GM12878 (cell line): ENCODE measurements around the gene AATF. TPM values are rescaled to one million over a fixed set of nuclear protein-coding genes. Genes with fewer than 3 reads are reported as not detected.

ENCODE experiments used
- ATAC-seq: fragments of 200-7000 bp; cut with Tn5 transposase; 3 replicates; pipeline ENCODE4 v1.9.1; 2020; ENCODE audit warnings: mild to moderate bottlenecking, moderate library complexity
- BruUV-seq: library from RNA; stranded (reverse); fragments of 400-500 nt; replicated peaks from 2 replicates; lab custom pipeline; 2021; lab: Mats Ljungman, UMichigan
- CTCF ChIA-PET: fragments of 300-600 bp; sonication (Branson Sonifier 250); formaldehyde crosslinking; extraction: SDS; loops from one replicate; lab custom pipeline; 2021; ENCODE audit warnings: inconsistent platforms; lab: Yijun Ruan, JAX
- POLR2A ChIA-PET: fragments of 350-600 bp; formaldehyde crosslinking; extraction: SDS; loops from one replicate; lab custom pipeline; 2021; ENCODE audit warnings: inconsistent platforms; lab: Charles Lee
- RAD21 ChIA-PET: fragments of 300-600 bp; sonication (Branson Sonifier 250); formaldehyde crosslinking; loops from one replicate; lab custom pipeline; 2023; ENCODE audit warnings: antibody characterized with exemption; ENCODE audit not compliant: unreplicated experiment; lab: Charles Lee
- SMC1A ChIA-PET: fragments of 300-600 bp; sonication (Branson Sonifier 250); formaldehyde crosslinking; loops from one replicate; lab custom pipeline; 2023; ENCODE audit not compliant: unreplicated experiment, uncharacterized antibody; lab: Charles Lee
- DNase-seq: peaks from one replicate; pipeline ENCODE4 v3.0.0-alpha.2; 2011; ENCODE audit warnings: low read depth, low spot score
- FAIRE-seq: peaks from 3 replicates; lab custom pipeline; 2011; peaks lifted over from hg19 to GRCh38; lab: Jason Lieb, UNC
- H2AFZ ChIP-seq: 2 replicates; pipeline ENCODE4 v1.6.0; 2011; ENCODE audit warnings: low read depth, low read length, control low read depth; ENCODE audit not compliant: control insufficient read depth
- H3K27ac ChIP-seq: 2 replicates; pipeline ENCODE4 v1.5.1; 2011; ENCODE audit warnings: control low read depth; ENCODE audit not compliant: control insufficient read depth, insufficient read depth
- H3K27me3 ChIP-seq, 2 experiments: replicated peaks in 1 of 2; 2 replicates each; pipeline versions ENCODE4 v1.6.0 to v1.6.1; 2011; ENCODE audit warnings: low read length in 1 of 2; ENCODE audit not compliant: control insufficient read depth in 2 of 2, insufficient read depth in 2 of 2
- H3K36me3 ChIP-seq, 2 experiments: 2 replicates each; pipeline ENCODE4 v1.5.1; 2011; ENCODE audit warnings: low read length in 1 of 2; ENCODE audit not compliant: control insufficient read depth in 2 of 2, insufficient read depth in 2 of 2
- H3K4me1 ChIP-seq: 2 replicates; pipeline ENCODE4 v1.6.1; 2011; ENCODE audit warnings: mild to moderate bottlenecking, low read length, moderate library complexity, mixed read lengths; ENCODE audit not compliant: control insufficient read depth, insufficient read depth
- H3K4me2 ChIP-seq: 2 replicates; pipeline ENCODE4 v1.6.0; 2011; ENCODE audit warnings: control low read depth; ENCODE audit not compliant: control insufficient read depth, insufficient read depth
- H3K4me3 ChIP-seq: fragments of 200-600 bp; sonication (generic); 2 replicates; pipeline ENCODE4 v1.5.1; 2016
- H3K79me2 ChIP-seq: 2 replicates; pipeline ENCODE4 v1.6.0; 2011; ENCODE audit warnings: low read length; ENCODE audit not compliant: control insufficient read depth, insufficient read depth
- H3K9ac ChIP-seq: 2 replicates; pipeline ENCODE4 v1.8.0; 2011; ENCODE audit warnings: low read length, control low read depth, mixed read lengths; ENCODE audit not compliant: control insufficient read depth, insufficient read depth
- H3K9me3 ChIP-seq: replicated peaks from 3 replicates; pipeline ENCODE4 v1.5.1; 2011; ENCODE audit warnings: mild to moderate bottlenecking, low read length; ENCODE audit not compliant: control insufficient read depth, insufficient read depth
- H4K20me1 ChIP-seq: 2 replicates; pipeline ENCODE4 v1.6.0; 2011; ENCODE audit not compliant: control insufficient read depth, insufficient read depth
- NFIC ChIP-seq: IDR thresholded peaks from 2 replicates; pipeline ENCODE4 v1.6.1; 2012; ENCODE audit warnings: low read depth, mild to moderate bottlenecking, inconsistent platforms, low read length, moderate library complexity
- POLR2A ChIP-seq: IDR thresholded peaks from 2 replicates; pipeline ENCODE4 v1.6.1; 2011; ENCODE audit warnings: low read depth, mild to moderate bottlenecking, low read length
- WGBS: methylation state at CpG from one replicate; pipeline ENCODE4 v1.1.6; 2016; ENCODE audit warnings: low lambda C conversion rate; ENCODE audit not compliant: insufficient replicate concordance, insufficient coverage; ENCODE audit errors: missing lambda C conversion rate; 5-methylcytosine and 5-hydroxymethylcytosine counted together
- in situ Hi-C: fragments of 300-500 bp; cut with MboI; formaldehyde crosslinking; loops from 9 replicates; pipeline ENCODE4 v1.14.3; 2018; ENCODE audit warnings: mixed read lengths
- intact Hi-C: fragments of 100-400 bp; cut with micrococcal nuclease; formaldehyde crosslinking; loops from one replicate; pipeline ENCODE4 v1.14.2; 2022; ENCODE audit not compliant: unreplicated experiment
- polyA plus RNA-seq, 11 experiments: library from polyadenylated mRNA; depleted of rRNA in 4 of 11; unstranded in 6 of 11; stranded (reverse) in 5 of 11; fragments of >200 nt; fragmentation: Nextera tagmentation in 4 of 11; fragmentation: Illumina TruSeq in 1 of 11; extraction: Ambion mirVana in 4 of 11; extraction: Trizol in 1 of 11; gene quantifications; 1 replicate in 1 of 11; 2 replicates in 10 of 11; pipeline versions ENCODE4 v1.2.1 to v1.2.3, GENCODE V29; 2011 to 2016; ENCODE audit warnings: inconsistent platforms in 2 of 11, missing spikeins in 2 of 11, low read depth in 1 of 11
- total RNA-seq, 4 experiments: library from RNA; depleted of rRNA in 3 of 4; stranded (reverse); fragments of >200 nt in 3 of 4; fragmentation: Illumina TruSeq in 1 of 4; extraction: Trizol in 1 of 4; gene quantifications; 2 replicates each; pipeline versions ENCODE4 v1.2.1 to v1.2.3, GENCODE V29; 2013 to 2021
- TF ChIP-seq, protein P1 (sequence below): IDR thresholded peaks from 2 replicates; pipeline ENCODE4 v1.6.1; 2012; ENCODE audit warnings: mild to moderate bottlenecking, low read depth, low read length
- TF ChIP-seq, protein P2 (sequence below): IDR thresholded peaks from 2 replicates; pipeline ENCODE4 v1.6.1; 2011; ENCODE audit warnings: borderline replicate concordance, low read depth, mild to moderate bottlenecking, moderate library complexity, low read length; ENCODE audit not compliant: insufficient read depth, poor library complexity, severe bottlenecking
- TF ChIP-seq, protein P3 (sequence below): fragments of 450-650 bp; IDR thresholded peaks from 2 replicates; pipeline ENCODE4 v1.6.1; 2017; ENCODE audit warnings: mild to moderate bottlenecking
- TF ChIP-seq, protein P4 (sequence below): fragments of 450-650 bp; IDR thresholded peaks from 2 replicates; pipeline ENCODE4 v1.6.1; 2016; ENCODE audit warnings: mild to moderate bottlenecking

The AATF gene
- total and polyA plus RNA-seq, 10 of the 15 experiments (the other 5 are each of a cell fraction or from before 2014, with no cell fraction given) = 36.8 to 110 (median 77.9) TPM

DNA sequence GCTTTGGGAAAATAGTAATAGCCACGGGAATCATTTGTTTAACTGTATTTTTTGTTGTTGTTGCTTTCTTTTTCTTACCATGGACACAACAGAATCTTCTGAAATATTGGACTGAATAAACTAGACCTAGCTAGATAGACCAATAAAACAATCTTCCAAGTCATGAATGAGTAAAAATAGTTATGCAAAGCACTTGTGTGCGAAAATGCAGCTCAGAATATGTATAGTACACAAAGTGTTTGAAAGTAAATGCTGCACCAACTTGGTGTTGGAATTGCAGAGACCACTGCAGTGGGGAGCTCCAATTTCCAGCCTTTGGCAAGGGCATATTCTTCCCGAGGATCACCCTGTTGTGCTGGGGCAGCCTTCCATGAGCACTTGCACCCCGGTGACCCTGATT, 68.0 kb downstream of the AATF start (continued):
- TF ChIP-seq, protein P1, sequence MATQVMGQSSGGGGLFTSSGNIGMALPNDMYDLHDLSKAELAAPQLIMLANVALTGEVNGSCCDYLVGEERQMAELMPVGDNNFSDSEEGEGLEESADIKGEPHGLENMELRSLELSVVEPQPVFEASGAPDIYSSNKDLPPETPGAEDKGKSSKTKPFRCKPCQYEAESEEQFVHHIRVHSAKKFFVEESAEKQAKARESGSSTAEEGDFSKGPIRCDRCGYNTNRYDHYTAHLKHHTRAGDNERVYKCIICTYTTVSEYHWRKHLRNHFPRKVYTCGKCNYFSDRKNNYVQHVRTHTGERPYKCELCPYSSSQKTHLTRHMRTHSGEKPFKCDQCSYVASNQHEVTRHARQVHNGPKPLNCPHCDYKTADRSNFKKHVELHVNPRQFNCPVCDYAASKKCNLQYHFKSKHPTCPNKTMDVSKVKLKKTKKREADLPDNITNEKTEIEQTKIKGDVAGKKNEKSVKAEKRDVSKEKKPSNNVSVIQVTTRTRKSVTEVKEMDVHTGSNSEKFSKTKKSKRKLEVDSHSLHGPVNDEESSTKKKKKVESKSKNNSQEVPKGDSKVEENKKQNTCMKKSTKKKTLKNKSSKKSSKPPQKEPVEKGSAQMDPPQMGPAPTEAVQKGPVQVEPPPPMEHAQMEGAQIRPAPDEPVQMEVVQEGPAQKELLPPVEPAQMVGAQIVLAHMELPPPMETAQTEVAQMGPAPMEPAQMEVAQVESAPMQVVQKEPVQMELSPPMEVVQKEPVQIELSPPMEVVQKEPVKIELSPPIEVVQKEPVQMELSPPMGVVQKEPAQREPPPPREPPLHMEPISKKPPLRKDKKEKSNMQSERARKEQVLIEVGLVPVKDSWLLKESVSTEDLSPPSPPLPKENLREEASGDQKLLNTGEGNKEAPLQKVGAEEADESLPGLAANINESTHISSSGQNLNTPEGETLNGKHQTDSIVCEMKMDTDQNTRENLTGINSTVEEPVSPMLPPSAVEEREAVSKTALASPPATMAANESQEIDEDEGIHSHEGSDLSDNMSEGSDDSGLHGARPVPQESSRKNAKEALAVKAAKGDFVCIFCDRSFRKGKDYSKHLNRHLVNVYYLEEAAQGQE = no peak

DNA sequence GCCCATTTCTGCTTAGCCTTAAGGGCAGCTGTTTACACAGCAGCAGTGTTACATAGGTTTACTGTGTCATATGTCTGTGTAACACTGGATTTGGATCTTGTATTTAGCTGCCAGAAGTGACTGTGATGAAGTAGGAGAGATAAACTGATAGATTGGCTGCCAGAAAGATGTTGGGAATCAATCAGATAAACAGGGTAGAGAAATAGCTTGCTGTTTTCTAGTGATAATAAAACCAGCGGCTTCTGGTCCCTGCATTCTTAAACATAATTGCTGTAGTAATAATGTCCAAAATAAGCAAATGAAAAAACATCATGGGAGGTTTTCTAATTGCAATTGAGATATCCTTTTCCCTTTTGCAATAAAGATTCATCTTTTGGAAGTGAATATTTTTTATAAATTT, 68.7 kb downstream of the AATF start:
- H3K4me3 ChIP-seq = no peak overlapping the region
- no peak for FAIRE-seq
- H3K27ac ChIP-seq = no peak overlapping the region
- H4K20me1 ChIP-seq = no peaks in the 10 kb centered on the region
- TF ChIP-seq NFIC (no peak), POLR2A (no peak)
- TF ChIP-seq, protein P2, sequence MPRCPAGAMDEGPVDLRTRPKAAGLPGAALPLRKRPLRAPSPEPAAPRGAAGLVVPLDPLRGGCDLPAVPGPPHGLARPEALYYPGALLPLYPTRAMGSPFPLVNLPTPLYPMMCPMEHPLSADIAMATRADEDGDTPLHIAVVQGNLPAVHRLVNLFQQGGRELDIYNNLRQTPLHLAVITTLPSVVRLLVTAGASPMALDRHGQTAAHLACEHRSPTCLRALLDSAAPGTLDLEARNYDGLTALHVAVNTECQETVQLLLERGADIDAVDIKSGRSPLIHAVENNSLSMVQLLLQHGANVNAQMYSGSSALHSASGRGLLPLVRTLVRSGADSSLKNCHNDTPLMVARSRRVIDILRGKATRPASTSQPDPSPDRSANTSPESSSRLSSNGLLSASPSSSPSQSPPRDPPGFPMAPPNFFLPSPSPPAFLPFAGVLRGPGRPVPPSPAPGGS = no peak
- TF ChIP-seq, protein P3, sequence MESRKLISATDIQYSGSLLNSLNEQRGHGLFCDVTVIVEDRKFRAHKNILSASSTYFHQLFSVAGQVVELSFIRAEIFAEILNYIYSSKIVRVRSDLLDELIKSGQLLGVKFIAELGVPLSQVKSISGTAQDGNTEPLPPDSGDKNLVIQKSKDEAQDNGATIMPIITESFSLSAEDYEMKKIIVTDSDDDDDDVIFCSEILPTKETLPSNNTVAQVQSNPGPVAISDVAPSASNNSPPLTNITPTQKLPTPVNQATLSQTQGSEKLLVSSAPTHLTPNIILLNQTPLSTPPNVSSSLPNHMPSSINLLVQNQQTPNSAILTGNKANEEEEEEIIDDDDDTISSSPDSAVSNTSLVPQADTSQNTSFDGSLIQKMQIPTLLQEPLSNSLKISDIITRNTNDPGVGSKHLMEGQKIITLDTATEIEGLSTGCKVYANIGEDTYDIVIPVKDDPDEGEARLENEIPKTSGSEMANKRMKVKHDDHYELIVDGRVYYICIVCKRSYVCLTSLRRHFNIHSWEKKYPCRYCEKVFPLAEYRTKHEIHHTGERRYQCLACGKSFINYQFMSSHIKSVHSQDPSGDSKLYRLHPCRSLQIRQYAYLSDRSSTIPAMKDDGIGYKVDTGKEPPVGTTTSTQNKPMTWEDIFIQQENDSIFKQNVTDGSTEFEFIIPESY = no peak
- TF ChIP-seq, protein P4, sequence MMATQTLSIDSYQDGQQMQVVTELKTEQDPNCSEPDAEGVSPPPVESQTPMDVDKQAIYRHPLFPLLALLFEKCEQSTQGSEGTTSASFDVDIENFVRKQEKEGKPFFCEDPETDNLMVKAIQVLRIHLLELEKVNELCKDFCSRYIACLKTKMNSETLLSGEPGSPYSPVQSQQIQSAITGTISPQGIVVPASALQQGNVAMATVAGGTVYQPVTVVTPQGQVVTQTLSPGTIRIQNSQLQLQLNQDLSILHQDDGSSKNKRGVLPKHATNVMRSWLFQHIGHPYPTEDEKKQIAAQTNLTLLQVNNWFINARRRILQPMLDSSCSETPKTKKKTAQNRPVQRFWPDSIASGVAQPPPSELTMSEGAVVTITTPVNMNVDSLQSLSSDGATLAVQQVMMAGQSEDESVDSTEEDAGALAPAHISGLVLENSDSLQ = no peak
- TF ChIP-seq, all 136 proteins: peak for 0
- peaks cover 1% of the 10 kb centered on the region; the same call in 1 of the 2 replicates for H3K79me2 ChIP-seq
- DNase-seq (no peak), ATAC-seq (no peak)
- no peak overlapping the region for H3K9ac ChIP-seq
- H2AFZ ChIP-seq = no peak overlapping the region
- in situ Hi-C loops (no loop called here), intact Hi-C loops (no loop called here)
- H3K4me2 ChIP-seq = no peak overlapping the region
- H3K9me3 ChIP-seq = no peaks in the 10 kb centered on the region
- BruUV-seq = no TSS peak
- H3K4me1 ChIP-seq = no peaks in the 10 kb centered on the region
- ChIA-PET CTCF (no interaction called here), SMC1A (interaction anchor here (0.7 to 1.5 kb wide), 4 partner anchors 9 to 23 kb away, joined by 3 to 4 read pairs (median 4); no protein-coding TSS in a partner anchor), POLR2A (interaction anchor here (0.6 kb wide), 1 partner anchor 79 kb away, joined by 3 read pairs; no protein-coding TSS in a partner anchor), RAD21 (no interaction called here)
- WGBS = 89% methylated on average over 1 of the region's 1 CpG
- H3K36me3 ChIP-seq = peaks cover 0 to 9% of the 10 kb centered on the region in 2 experiments; a peak in 1 of 4 replicates
- H3K27me3 ChIP-seq = no peaks in the 10 kb centered on the region
